GOT3 (cell line): Measurements from ENCODE around the gene CHRDL2.

Experiments
- DNase-seq: peaks from one replicate; lab custom pipeline; 2025; ENCODE audit warnings: mixed read lengths; lab: John Stamatoyannopoulos, UW

The CHRDL2 gene

DNA sequence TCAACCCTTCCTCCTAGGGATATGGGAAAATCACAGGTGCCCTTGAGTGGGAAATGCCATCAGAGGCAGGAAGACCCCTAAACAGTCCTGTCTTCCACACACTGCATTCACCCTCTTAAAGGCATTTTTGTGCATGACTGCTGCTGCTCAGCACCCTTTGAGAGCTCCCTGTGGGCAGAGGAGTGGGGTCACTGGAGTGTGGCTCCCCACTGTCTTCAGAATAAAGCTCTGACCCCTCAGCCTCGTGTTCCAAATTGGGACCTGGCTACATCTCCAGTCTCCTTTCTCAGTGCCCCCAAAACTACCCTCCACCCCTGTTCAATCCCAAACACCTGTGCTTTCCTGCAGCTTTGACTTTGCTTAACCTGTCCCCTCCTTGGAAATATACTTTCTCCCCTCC, 46.6 kb downstream of the CHRDL2 start:
- no peak for DNase-seq

GRCh38 chr11:74683941-74684481, 47.2 kb downstream of the CHRDL2 start:
- no peak for DNase-seq

- DNase-seq: no peak
These were observed 47.9 kb downstream of the CHRDL2 start for GRCh38 chr11:74683279-74683871.

GRCh38 chr11:74682731-74683278, 48.4 kb downstream of the CHRDL2 start:
- DNase-seq: no peak

- no peak for DNase-seq
These were observed 49.3 kb downstream of the CHRDL2 start for GRCh38 chr11:74681686-74682651.

DNA sequence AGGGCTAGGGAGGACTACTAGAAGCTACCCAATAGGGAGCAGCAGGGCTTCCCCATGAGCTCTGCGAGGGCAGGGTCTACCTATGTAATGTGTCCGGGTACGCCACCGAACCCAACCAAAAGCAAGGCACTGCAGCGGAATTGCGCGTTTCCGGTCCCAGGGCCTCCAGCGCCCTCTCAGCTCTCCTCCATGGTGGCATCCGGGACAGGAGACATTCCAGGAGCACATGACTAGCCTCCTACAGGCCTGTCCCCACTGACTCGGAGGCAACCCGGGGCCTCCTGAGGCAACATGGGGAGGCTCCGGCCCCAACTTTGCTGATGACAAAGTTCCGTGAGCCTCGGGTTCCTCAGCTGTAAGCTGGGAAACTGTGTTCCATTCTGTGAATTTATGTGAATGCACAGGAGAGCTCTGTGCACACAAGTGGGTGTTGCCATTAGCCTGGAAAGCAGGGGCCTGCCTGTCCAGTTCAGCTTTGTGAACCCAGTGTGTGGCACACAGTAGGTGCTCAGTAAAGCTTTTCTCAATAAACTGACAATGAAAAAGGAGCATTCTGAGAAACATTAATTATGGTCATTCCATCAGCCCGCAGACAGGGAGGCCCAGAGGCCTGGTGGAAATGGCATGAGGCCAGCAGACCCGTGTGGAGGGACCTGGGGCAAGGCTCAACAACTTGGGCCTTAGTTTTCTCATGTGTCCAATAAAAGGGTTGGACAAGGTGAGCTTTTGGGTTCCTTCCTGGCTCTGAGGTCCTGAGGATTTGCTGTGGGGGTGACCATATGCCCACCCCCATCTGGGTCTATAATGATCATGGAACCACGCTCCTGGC, 50.3 kb downstream of the CHRDL2 start:
- DNase-seq: no peak

- DNase-seq: no peak
These were observed 51.1 kb downstream of the CHRDL2 start for GRCh38 chr11:74680035-74680671.

- DNase-seq: no peak
These were observed 51.7 kb downstream of the CHRDL2 start for GRCh38 chr11:74679513-74679865.

DNA sequence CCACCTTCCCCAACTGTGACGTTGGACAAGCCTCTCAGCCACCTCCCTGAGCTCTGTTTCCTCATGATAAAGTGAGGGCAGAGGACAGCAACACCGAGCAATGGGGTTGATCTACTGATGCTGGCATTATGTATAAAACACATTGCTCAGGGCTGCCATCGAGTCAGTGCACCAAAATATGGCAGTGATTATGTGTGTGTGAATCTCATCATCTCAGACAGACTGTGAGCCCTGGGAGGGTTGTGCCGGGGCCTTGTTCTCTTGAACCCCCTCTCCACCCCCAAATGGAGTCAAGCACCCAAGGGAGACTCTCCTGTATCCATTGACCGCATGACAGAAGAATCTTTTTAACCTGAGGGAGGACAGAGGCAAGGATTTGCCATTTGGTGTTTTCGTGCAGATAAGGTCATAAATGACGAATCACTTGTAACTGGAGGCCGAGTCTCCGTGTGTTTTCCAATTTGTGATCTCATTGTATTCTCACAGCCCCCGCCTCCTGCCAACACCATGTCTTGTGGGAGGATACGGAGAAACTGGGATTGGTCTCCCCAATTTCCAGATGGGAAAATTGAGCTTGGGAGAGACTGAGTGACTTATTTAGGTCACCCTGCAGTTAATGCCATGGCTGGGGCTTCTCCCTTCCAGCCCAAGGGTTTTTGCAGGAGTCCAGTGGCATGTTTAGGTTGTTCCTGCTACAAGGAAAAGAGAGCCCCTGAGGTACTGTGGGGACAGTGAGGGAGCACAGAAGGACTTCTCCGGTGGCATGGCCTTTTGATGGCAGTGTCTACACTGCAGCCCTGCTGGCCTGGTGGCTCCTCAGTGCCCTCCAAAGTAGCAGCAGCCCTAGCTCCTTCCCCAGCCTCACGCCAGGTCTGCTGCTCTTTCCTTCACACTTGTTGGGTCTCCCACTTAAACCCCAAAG, 52.4 kb downstream of the CHRDL2 start:
- no peak for DNase-seq

- no peak for DNase-seq
These were observed 53.2 kb downstream of the CHRDL2 start for GRCh38 chr11:74678041-74678440.

DNA sequence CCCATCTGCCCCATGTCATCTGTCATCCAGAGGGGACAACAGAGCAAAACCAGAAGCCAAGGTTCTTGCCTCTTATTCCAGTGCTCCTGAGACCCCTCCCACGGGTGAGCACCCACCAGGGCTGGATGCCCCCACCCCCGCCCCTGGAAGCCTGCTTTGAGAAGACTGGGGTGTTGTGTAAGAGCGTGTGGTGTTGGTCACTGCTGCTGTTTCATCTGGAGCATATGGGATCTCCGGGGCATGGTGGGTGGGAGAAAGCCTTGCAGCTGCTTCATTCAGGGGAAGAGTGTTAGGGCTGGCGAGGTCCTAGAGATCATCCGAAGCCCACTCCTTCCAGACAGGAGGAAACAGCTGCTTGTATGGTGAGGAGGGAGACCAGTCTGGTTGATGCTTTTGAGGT, 54.1 kb downstream of the CHRDL2 start:
- DNase-seq: no peak

DNA sequence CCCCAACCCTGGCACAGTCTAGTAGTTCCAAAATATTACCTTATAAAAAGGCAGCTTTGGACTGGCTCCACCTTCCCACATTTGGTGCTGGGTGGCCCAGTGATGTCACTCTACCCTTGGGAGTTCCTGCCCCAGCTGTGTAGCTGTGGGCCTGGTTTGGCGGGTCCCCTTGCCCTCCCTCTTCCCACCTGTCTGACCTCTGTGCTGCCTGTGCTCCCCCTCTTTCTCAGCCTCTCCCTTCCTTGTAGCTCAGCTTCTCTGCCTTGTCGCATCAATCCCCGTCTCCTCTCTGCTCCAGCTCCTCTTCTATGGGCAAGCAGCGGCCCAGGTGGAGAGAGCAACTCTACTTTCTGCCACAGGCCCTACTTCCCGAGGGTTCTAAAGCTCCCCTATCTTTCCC, 54.6 kb downstream of the CHRDL2 start:
- DNase-seq: no peak

GRCh38 chr11:74675761-74676160, 55.5 kb downstream of the CHRDL2 start:
- DNase-seq: no peak

DNA sequence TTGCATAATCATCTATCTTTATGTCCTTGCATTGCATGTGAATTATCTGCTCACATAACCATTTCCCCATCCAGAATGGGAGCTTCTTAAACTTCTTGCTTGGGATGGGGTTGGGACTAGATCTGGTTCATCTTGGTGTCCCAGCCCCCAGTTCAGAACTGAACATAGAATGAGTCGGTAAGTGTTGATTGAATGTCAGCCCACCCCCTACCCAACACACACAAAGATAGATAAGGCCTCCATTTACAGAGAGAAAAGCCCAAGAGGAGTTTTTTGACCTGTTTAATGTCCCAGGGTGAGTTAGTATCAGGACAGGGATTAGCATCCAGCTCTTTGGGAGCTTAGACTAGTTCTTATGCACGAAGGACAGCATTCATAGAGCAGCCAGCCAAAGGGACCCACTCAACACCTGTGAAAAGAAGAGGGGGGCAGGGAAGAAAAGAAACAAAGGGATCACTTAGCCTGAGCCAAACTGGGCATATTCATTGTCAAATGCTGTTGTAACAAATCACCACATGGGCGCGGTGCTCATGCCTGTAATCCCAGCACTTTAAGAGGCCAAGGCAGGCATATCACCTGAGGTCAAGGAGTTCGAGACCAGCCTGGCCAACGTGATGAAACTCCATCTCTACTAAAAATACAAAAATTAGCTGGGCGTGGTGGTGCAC, 57.4 kb downstream of the CHRDL2 start:
- no peak for DNase-seq

DNA sequence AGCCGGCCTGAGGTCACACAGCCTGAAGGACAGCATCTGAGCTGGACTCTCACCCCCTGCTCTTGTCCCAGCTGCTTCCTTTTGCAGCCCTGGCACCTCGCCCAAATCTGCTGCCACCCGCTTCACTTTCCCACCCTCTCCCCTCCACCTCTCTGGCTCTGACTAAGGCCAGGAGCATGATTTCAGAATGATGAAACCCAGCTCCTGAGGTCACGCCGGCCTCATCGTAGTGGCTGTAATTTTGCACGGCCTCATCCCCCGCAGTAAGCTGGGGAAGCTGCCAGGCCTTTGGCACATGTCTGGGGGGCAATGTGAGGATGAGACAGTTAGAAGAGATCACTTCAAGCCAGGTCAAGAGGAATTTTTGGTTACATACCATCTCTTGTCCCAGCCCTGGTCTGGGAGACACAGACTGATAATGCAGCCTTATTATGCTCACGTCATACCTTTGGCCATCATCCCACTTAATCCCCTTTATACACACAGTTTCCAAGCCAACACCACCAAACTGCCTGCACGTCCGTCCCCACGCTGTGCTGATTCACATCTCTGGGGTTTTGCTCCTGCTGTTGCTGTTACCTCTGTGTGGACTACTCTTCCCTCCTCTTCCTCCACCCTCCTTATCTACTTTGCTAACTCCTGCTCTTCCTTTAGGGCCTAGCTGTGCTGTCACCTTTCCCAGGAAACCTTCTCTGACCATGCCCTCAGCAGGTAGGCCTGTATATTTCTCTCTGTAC, 58.1 kb downstream of the CHRDL2 start:
- peak; percentile 39 for DNase-seq

GRCh38 chr11:74672332-74672955, 58.8 kb downstream of the CHRDL2 start:
- DNase-seq: no peak

GRCh38 chr11:74671520-74672196, 59.6 kb downstream of the CHRDL2 start:
- DNase-seq: no peak

GRCh38 chr11:74670171-74670570, 61.1 kb downstream of the CHRDL2 start:
- DNase-seq: no peak
